HEK293 (cell line): ENCODE results near the gene FANCL.
"Not testable (repeated sequence)": the region's sequence is repeated elsewhere in the genome, so short reads cannot be mapped to it uniquely, and the experiment has no call there.

Experiments
- CTCF ChIA-PET: fragments of 350-600 bp; formaldehyde crosslinking; extraction: SDS; loops from one replicate; lab custom pipeline; 2021; ENCODE audit warnings: antibody characterized with exemption; lab: Yijun Ruan, JAX
- POLR2A ChIA-PET: fragments of 300-600 bp; formaldehyde crosslinking; extraction: SDS; loops from one replicate; lab custom pipeline; 2020; ENCODE audit warnings: antibody characterized with exemption, inconsistent platforms; lab: Yijun Ruan, JAX
- H3K27ac ChIP-seq: fragments of 200-500 bp; sonication (Bioruptor generic); 2 replicates; pipeline ENCODE4 v1.5.1; 2014; ENCODE audit warnings: low read depth, low read length, control low read depth, inconsistent platforms; ENCODE audit errors: extremely low read depth
- H3K36me3 ChIP-seq, 2 experiments: fragments of 200-500 bp in 1 of 2; sonication (Bioruptor generic) in 1 of 2; 1 replicate in 1 of 2; 2 replicates in 1 of 2; pipeline ENCODE4 v1.5.1; 2014 to 2017; ENCODE audit warnings: inconsistent platforms in 2 of 2, low read length in 2 of 2; ENCODE audit not compliant: control insufficient read depth in 2 of 2, insufficient read depth in 1 of 2
- H3K4me1 ChIP-seq: fragments of 200-500 bp; sonication (Bioruptor generic); 2 replicates; pipeline ENCODE4 v1.5.1; 2014; ENCODE audit warnings: mild to moderate bottlenecking, low read length, inconsistent platforms; ENCODE audit not compliant: control insufficient read depth, insufficient read depth
- H3K4me3 ChIP-seq: 2 replicates; pipeline ENCODE4 v1.5.1; 2011; ENCODE audit warnings: low read depth, mild to moderate bottlenecking, control low read depth, low read length, moderate library complexity
- H3K9me3 ChIP-seq: fragments of 200-500 bp; sonication (Bioruptor generic); 2 replicates; pipeline ENCODE4 v1.5.1; 2014; ENCODE audit warnings: low read depth, low read length, inconsistent platforms; ENCODE audit not compliant: control insufficient read depth, insufficient read depth
- CTCF ChIP-seq: fragments of 450-650 bp; formaldehyde crosslinking; IDR thresholded peaks from 2 replicates; pipeline ENCODE4 v1.5.1; 2016; ENCODE audit warnings: missing biosample characterization, missing genetic modification characterization
- KLF1 ChIP-seq: fragments of 450-650 bp; formaldehyde crosslinking; IDR thresholded peaks from 2 replicates; pipeline ENCODE4 v1.5.1; 2016; ENCODE audit warnings: missing biosample characterization, missing genetic modification characterization
- MZF1 ChIP-seq: fragments of 450-650 bp; formaldehyde crosslinking; IDR thresholded peaks from 2 replicates; pipeline ENCODE4 v1.5.1; 2017; ENCODE audit warnings: missing biosample characterization, missing genetic modification characterization, borderline replicate concordance
- WT1 ChIP-seq: fragments of 450-650 bp; formaldehyde crosslinking; IDR thresholded peaks from 2 replicates; pipeline ENCODE4 v1.5.1; 2016; ENCODE audit warnings: missing biosample characterization, missing genetic modification characterization
- ZBTB21 ChIP-seq: fragments of 450-650 bp; formaldehyde crosslinking; IDR thresholded peaks from 2 replicates; pipeline ENCODE4 v1.5.1; 2017; ENCODE audit warnings: missing biosample characterization, missing genetic modification characterization
- ZNF174 ChIP-seq: fragments of 450-650 bp; formaldehyde crosslinking; IDR thresholded peaks from 2 replicates; pipeline ENCODE4 v1.5.0; 2017; ENCODE audit warnings: missing biosample characterization, mild to moderate bottlenecking, missing genetic modification characterization
- ZNF175 ChIP-seq: fragments of 450-650 bp; formaldehyde crosslinking; IDR thresholded peaks from 2 replicates; pipeline ENCODE4 v1.5.1; 2016; ENCODE audit warnings: missing biosample characterization, missing genetic modification characterization
- ZNF311 ChIP-seq: fragments of 450-650 bp; formaldehyde crosslinking; IDR thresholded peaks from 2 replicates; pipeline ENCODE4 v1.5.1; 2017; ENCODE audit warnings: missing biosample characterization, missing genetic modification characterization, borderline replicate concordance
- ZNF48 ChIP-seq: fragments of 450-650 bp; formaldehyde crosslinking; IDR thresholded peaks from 2 replicates; pipeline ENCODE4 v1.5.1; 2016; ENCODE audit warnings: missing biosample characterization, missing genetic modification characterization
- ZNF514 ChIP-seq: fragments of 450-650 bp; formaldehyde crosslinking; IDR thresholded peaks from 2 replicates; pipeline ENCODE4 v1.5.1; 2016; ENCODE audit warnings: missing biosample characterization, missing genetic modification characterization
- ZNF558 ChIP-seq: fragments of 450-650 bp; formaldehyde crosslinking; IDR thresholded peaks from 2 replicates; pipeline ENCODE4 v1.5.1; 2016; ENCODE audit warnings: missing biosample characterization, missing genetic modification characterization
- ZNF585B ChIP-seq: fragments of 450-650 bp; formaldehyde crosslinking; IDR thresholded peaks from 2 replicates; pipeline ENCODE4 v1.5.1; 2016; ENCODE audit warnings: missing biosample characterization, missing genetic modification characterization
- ZNF654 ChIP-seq: fragments of 450-650 bp; formaldehyde crosslinking; IDR thresholded peaks from 2 replicates; pipeline ENCODE4 v1.5.1; 2016; ENCODE audit warnings: low read depth, missing biosample characterization, missing genetic modification characterization
- ZNF747 ChIP-seq: fragments of 450-650 bp; formaldehyde crosslinking; IDR thresholded peaks from 2 replicates; pipeline ENCODE4 v1.5.1; 2016; ENCODE audit warnings: missing biosample characterization, missing genetic modification characterization
- ZNF76 ChIP-seq: fragments of 450-650 bp; formaldehyde crosslinking; IDR thresholded peaks from 2 replicates; pipeline ENCODE4; 2016; ENCODE audit warnings: low read depth, missing biosample characterization, missing genetic modification characterization, borderline replicate concordance
- ZSCAN16 ChIP-seq: fragments of 450-650 bp; formaldehyde crosslinking; IDR thresholded peaks from 2 replicates; pipeline ENCODE4 v1.5.1; 2016; ENCODE audit warnings: missing biosample characterization, missing genetic modification characterization
- TF ChIP-seq, protein P1 (sequence below): fragments of 450-650 bp; formaldehyde crosslinking; IDR thresholded peaks from 2 replicates; pipeline ENCODE4 v1.5.1; 2016; ENCODE audit warnings: missing biosample characterization, missing genetic modification characterization
- TF ChIP-seq, protein P2 (sequence below): fragments of 450-650 bp; formaldehyde crosslinking; optimal IDR thresholded peaks from 2 replicates; pipeline ENCODE3; 2016; ENCODE audit warnings: missing biosample characterization, mild to moderate bottlenecking, missing genetic modification characterization
- TF ChIP-seq, protein P3 (sequence below): fragments of 450-650 bp; formaldehyde crosslinking; IDR thresholded peaks from 2 replicates; pipeline ENCODE4 v1.5.1; 2017; ENCODE audit warnings: missing biosample characterization, missing genetic modification characterization
- TF ChIP-seq, protein P4 (sequence below): fragments of 450-650 bp; formaldehyde crosslinking; IDR thresholded peaks from 2 replicates; pipeline ENCODE4 v1.5.1; 2016; ENCODE audit warnings: missing biosample characterization, missing genetic modification characterization, borderline replicate concordance

The FANCL gene

GRCh38 chr2:58283931-58284330 is 42.8 kb upstream of the FANCL start:
- CTCF ChIA-PET: no interaction called here
- POLR2A ChIA-PET: no interaction called here
- no peaks in the 10 kb centered on the region for H3K36me3 ChIP-seq
- H3K27ac ChIP-seq: no peak overlapping the region
- TF ChIP-seq ZNF558 (tag by site-specific recombination) (no peak), ZNF311 (tag by site-specific recombination) (no peak), ZNF175 (tag by site-specific recombination) (no peak), ZNF585B (tag by site-specific recombination) (no peak), ZNF48 (tag by site-specific recombination) (no peak), ZNF747 (tag by site-specific recombination) (no peak), ZNF174 (tag by site-specific recombination) (no peak), KLF1 (tag by site-specific recombination) (no peak), ZSCAN16 (tag by site-specific recombination) (no peak), ZBTB21 (no peak), WT1 (tag by site-specific recombination) (no peak), ZNF514 (tag by site-specific recombination) (no peak), MZF1 (tag by site-specific recombination) (no peak), ZNF654 (no peak), ZNF76 (tag by site-specific recombination) (no peak), CTCF (tag by site-specific recombination) (no peak)
- TF ChIP-seq, protein P1, sequence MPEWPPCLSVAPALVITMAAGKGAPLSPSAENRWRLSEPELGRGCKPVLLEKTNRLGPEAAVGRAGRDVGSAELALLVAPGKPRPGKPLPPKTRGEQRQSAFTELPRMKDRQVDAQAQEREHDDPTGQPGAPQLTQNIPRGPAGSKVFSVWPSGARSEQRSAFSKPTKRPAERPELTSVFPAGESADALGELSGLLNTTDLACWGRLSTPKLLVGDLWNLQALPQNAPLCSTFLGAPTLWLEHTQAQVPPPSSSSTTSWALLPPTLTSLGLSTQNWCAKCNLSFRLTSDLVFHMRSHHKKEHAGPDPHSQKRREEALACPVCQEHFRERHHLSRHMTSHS (tag by site-specific recombination): no peak
- TF ChIP-seq, protein P2, sequence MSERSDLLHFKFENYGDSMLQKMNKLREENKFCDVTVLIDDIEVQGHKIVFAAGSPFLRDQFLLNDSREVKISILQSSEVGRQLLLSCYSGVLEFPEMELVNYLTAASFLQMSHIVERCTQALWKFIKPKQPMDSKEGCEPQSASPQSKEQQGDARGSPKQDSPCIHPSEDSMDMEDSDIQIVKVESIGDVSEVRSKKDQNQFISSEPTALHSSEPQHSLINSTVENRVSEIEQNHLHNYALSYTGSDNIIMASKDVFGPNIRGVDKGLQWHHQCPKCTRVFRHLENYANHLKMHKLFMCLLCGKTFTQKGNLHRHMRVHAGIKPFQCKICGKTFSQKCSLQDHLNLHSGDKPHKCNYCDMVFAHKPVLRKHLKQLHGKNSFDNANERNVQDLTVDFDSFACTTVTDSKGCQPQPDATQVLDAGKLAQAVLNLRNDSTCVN (tag by site-specific recombination): no peak
- TF ChIP-seq, protein P3, sequence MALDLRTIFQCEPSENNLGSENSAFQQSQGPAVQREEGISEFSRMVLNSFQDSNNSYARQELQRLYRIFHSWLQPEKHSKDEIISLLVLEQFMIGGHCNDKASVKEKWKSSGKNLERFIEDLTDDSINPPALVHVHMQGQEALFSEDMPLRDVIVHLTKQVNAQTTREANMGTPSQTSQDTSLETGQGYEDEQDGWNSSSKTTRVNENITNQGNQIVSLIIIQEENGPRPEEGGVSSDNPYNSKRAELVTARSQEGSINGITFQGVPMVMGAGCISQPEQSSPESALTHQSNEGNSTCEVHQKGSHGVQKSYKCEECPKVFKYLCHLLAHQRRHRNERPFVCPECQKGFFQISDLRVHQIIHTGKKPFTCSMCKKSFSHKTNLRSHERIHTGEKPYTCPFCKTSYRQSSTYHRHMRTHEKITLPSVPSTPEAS: no peak
- TF ChIP-seq, protein P4, sequence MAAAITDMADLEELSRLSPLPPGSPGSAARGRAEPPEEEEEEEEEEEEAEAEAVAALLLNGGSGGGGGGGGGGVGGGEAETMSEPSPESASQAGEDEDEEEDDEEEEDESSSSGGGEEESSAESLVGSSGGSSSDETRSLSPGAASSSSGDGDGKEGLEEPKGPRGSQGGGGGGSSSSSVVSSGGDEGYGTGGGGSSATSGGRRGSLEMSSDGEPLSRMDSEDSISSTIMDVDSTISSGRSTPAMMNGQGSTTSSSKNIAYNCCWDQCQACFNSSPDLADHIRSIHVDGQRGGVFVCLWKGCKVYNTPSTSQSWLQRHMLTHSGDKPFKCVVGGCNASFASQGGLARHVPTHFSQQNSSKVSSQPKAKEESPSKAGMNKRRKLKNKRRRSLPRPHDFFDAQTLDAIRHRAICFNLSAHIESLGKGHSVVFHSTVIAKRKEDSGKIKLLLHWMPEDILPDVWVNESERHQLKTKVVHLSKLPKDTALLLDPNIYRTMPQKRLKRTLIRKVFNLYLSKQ: no peak
- no peak overlapping the region for H3K4me3 ChIP-seq
- no peaks in the 10 kb centered on the region; the same call in 1 of the 2 replicates for H3K4me1 ChIP-seq
- no peaks in the 10 kb centered on the region for H3K9me3 ChIP-seq

DNA sequence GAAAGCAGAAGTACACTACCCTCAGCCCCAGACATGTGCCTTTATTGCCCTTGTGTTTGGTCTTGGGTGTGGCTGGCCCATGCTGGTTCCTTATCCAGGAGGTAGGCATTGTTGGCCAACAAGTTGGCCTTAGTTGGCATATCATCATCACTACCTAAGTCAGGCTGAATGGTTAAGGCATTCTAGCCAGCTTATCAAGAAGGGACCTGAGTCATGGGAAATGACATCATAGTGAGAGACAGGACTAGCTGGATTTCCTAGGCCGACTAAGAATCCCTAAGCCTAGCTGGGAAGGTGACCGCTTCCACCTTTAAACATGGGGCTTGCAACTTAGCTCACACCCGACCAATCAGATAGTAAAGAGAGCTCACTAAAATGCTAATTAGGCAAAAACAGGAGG is 34.0 kb upstream of the FANCL start:
- TF ChIP-seq ZBTB21: peak; percentile 37; the same call in 1 of the 2 replicates
- TF ChIP-seq, all 188 proteins: peak for 1; not testable (repeated sequence) for 187
- H3K36me3 ChIP-seq, H3K9me3 ChIP-seq, H3K27ac ChIP-seq, H3K4me3 ChIP-seq, H3K4me1 ChIP-seq, CTCF ChIA-PET, POLR2A ChIA-PET: not testable (repeated sequence)
